ENCODE measurements around the gene ZNF784.

The ZNF784 gene

GRCh38 chr19:55611983-55612645 lies 12.3 kb downstream of the ZNF784 start:
- ATAC-seq: no peak

DNA sequence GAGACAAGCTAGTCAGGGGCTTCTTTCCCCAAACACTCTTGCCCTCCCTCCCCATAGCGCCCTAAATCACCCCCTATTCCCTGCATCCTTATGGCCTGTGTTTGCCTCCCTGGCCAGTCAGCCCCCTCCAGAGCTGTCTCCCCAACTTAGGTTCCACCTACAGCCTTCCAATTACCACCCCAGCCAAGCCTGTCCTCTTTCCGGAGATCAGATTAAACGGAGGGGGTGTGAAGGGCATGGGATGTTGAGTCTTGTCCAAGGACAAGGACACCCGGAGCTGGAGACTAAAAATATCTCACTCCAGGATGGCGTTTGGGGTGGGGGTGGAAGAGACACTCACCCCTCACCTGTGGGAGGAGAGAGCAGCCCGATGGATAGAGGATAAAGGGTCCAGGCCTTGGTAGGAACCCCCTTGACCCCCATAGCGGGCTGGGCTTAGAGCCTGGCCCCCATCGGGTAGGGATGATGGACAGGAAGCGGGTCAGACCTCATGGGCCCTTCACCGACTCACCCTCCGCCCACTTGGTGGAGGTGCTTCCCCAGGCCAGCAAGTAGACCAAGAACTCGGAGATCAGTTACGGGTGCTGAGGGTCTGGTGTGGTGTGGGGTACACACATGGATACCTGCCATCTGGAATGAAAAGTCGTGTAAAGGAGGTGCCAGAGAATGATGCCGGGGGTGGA lies 12.9 kb downstream of the ZNF784 start:
- no peak for TF ChIP-seq ZNF8 (CRISPR knock-in tag; IDR thresholded peaks at IDR 0.05)
- TF ChIP-seq ISL1 (CRISPR knock-in tag; IDR thresholded peaks at IDR 0.05): no peak
- ATAC-seq: no peak

More at GRCh38 chr19:55611983-55612645, 12.3 kb downstream of the ZNF784 start:
- TF ChIP-seq BACH2 (CRISPR knock-in tag; IDR thresholded peaks at IDR 0.05; ENCODE audit: borderline replicate concordance) (no peak), ARNTL (CRISPR knock-in tag; IDR thresholded peaks at IDR 0.05; ENCODE audit: borderline replicate concordance, low read depth) (no peak), OSR1 (CRISPR knock-in tag; IDR thresholded peaks at IDR 0.05) (no peak), RARB (CRISPR knock-in tag; IDR thresholded peaks at IDR 0.05) (no peak), ZC3H10 (CRISPR knock-in tag; IDR thresholded peaks at IDR 0.05) (no peak), ZFP30 (CRISPR knock-in tag; IDR thresholded peaks at IDR 0.05) (no peak), ISL1 (CRISPR knock-in tag; IDR thresholded peaks at IDR 0.05) (no peak), GLIS3 (CRISPR knock-in tag; IDR thresholded peaks at IDR 0.05) (no peak), ZNF565 (CRISPR knock-in tag; conservative IDR thresholded peaks at IDR 0.05; ENCODE audit: low read depth) (no peak), PPARA (CRISPR knock-in tag; IDR thresholded peaks at IDR 0.05; ENCODE audit: borderline replicate concordance) (no peak), ESRRG (CRISPR knock-in tag; IDR thresholded peaks at IDR 0.05) (no peak), ZFP3 (CRISPR knock-in tag; IDR thresholded peaks at IDR 0.05) (no peak), TOX (CRISPR knock-in tag; IDR thresholded peaks at IDR 0.05; ENCODE audit: borderline replicate concordance) (no peak), CSDC2 (CRISPR knock-in tag; IDR thresholded peaks at IDR 0.05) (no peak), SNAI2 (CRISPR knock-in tag; IDR thresholded peaks at IDR 0.05) (no peak)
- TF ChIP-seq, protein P1, sequence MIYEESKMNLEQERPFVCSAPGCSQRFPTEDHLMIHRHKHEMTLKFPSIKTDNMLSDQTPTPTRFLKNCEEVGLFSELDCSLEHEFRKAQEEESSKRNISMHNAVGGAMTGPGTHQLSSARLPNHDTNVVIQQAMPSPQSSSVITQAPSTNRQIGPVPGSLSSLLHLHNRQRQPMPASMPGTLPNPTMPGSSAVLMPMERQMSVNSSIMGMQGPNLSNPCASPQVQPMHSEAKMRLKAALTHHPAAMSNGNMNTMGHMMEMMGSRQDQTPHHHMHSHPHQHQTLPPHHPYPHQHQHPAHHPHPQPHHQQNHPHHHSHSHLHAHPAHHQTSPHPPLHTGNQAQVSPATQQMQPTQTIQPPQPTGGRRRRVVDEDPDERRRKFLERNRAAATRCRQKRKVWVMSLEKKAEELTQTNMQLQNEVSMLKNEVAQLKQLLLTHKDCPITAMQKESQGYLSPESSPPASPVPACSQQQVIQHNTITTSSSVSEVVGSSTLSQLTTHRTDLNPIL (CRISPR knock-in tag; IDR thresholded peaks at IDR 0.05; ENCODE audit: low read depth): no peak
- TF ChIP-seq, protein P2, sequence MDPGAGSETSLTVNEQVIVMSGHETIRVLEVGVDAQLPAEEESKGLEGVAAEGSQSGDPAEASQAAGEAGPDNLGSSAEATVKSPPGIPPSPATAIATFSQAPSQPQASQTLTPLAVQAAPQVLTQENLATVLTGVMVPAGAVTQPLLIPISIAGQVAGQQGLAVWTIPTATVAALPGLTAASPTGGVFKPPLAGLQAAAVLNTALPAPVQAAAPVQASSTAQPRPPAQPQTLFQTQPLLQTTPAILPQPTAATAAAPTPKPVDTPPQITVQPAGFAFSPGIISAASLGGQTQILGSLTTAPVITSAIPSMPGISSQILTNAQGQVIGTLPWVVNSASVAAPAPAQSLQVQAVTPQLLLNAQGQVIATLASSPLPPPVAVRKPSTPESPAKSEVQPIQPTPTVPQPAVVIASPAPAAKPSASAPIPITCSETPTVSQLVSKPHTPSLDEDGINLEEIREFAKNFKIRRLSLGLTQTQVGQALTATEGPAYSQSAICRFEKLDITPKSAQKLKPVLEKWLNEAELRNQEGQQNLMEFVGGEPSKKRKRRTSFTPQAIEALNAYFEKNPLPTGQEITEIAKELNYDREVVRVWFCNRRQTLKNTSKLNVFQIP (CRISPR knock-in tag; IDR thresholded peaks at IDR 0.05; ENCODE audit: borderline replicate concordance, low read depth): no peak
- TF ChIP-seq, protein P3, sequence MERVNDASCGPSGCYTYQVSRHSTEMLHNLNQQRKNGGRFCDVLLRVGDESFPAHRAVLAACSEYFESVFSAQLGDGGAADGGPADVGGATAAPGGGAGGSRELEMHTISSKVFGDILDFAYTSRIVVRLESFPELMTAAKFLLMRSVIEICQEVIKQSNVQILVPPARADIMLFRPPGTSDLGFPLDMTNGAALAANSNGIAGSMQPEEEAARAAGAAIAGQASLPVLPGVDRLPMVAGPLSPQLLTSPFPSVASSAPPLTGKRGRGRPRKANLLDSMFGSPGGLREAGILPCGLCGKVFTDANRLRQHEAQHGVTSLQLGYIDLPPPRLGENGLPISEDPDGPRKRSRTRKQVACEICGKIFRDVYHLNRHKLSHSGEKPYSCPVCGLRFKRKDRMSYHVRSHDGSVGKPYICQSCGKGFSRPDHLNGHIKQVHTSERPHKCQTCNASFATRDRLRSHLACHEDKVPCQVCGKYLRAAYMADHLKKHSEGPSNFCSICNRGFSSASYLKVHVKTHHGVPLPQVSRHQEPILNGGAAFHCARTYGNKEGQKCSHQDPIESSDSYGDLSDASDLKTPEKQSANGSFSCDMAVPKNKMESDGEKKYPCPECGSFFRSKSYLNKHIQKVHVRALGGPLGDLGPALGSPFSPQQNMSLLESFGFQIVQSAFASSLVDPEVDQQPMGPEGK (CRISPR knock-in tag; IDR thresholded peaks at IDR 0.05; ENCODE audit: borderline replicate concordance): no peak

GRCh38 chr19:55609326-55609725 lies 15.0 kb downstream of the ZNF784 start:
- no peak for TF ChIP-seq ARNTL (CRISPR knock-in tag; IDR thresholded peaks at IDR 0.05; ENCODE audit: borderline replicate concordance, low read depth)
- TF ChIP-seq, protein P3 (CRISPR knock-in tag; IDR thresholded peaks at IDR 0.05; ENCODE audit: borderline replicate concordance): no peak
- TF ChIP-seq CSDC2 (CRISPR knock-in tag; IDR thresholded peaks at IDR 0.05): no peak
- TF ChIP-seq ZNF565 (CRISPR knock-in tag; conservative IDR thresholded peaks at IDR 0.05; ENCODE audit: low read depth): no peak
- TF ChIP-seq RARB (CRISPR knock-in tag; IDR thresholded peaks at IDR 0.05): no peak
- TF ChIP-seq OSR1 (CRISPR knock-in tag; IDR thresholded peaks at IDR 0.05): no peak
- TF ChIP-seq, protein P1 (CRISPR knock-in tag; IDR thresholded peaks at IDR 0.05; ENCODE audit: low read depth): no peak
- TF ChIP-seq ZFP3 (CRISPR knock-in tag; IDR thresholded peaks at IDR 0.05): no peak
- TF ChIP-seq, protein P4, sequence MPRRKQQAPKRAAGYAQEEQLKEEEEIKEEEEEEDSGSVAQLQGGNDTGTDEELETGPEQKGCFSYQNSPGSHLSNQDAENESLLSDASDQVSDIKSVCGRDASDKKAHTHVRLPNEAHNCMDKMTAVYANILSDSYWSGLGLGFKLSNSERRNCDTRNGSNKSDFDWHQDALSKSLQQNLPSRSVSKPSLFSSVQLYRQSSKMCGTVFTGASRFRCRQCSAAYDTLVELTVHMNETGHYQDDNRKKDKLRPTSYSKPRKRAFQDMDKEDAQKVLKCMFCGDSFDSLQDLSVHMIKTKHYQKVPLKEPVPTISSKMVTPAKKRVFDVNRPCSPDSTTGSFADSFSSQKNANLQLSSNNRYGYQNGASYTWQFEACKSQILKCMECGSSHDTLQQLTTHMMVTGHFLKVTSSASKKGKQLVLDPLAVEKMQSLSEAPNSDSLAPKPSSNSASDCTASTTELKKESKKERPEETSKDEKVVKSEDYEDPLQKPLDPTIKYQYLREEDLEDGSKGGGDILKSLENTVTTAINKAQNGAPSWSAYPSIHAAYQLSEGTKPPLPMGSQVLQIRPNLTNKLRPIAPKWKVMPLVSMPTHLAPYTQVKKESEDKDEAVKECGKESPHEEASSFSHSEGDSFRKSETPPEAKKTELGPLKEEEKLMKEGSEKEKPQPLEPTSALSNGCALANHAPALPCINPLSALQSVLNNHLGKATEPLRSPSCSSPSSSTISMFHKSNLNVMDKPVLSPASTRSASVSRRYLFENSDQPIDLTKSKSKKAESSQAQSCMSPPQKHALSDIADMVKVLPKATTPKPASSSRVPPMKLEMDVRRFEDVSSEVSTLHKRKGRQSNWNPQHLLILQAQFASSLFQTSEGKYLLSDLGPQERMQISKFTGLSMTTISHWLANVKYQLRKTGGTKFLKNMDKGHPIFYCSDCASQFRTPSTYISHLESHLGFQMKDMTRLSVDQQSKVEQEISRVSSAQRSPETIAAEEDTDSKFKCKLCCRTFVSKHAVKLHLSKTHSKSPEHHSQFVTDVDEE (CRISPR knock-in tag; IDR thresholded peaks at IDR 0.05): no peak
- no peak for TF ChIP-seq TOX (CRISPR knock-in tag; IDR thresholded peaks at IDR 0.05; ENCODE audit: borderline replicate concordance)
- no peak for TF ChIP-seq ZNF70 (CRISPR knock-in tag; IDR thresholded peaks at IDR 0.05)
- TF ChIP-seq ESRRG (CRISPR knock-in tag; IDR thresholded peaks at IDR 0.05): no peak
- TF ChIP-seq SNAI2 (CRISPR knock-in tag; IDR thresholded peaks at IDR 0.05): no peak
- no peak for TF ChIP-seq GLIS3 (CRISPR knock-in tag; IDR thresholded peaks at IDR 0.05)
- TF ChIP-seq ZC3H10 (CRISPR knock-in tag; IDR thresholded peaks at IDR 0.05): no peak
- TF ChIP-seq BACH2 (CRISPR knock-in tag; IDR thresholded peaks at IDR 0.05; ENCODE audit: borderline replicate concordance): no peak
- TF ChIP-seq PPARA (CRISPR knock-in tag; IDR thresholded peaks at IDR 0.05; ENCODE audit: borderline replicate concordance): no peak
- TF ChIP-seq, protein P2 (CRISPR knock-in tag; IDR thresholded peaks at IDR 0.05; ENCODE audit: borderline replicate concordance, low read depth): no peak
- no peak for TF ChIP-seq ZFP30 (CRISPR knock-in tag; IDR thresholded peaks at IDR 0.05)

More at GRCh38 chr19:55609326-55609725, 15.0 kb downstream of the ZNF784 start:
- ATAC-seq: no peak
